ENCODE data around the gene SMYD3.

Gene SMYD3

GRCh38 chr1:246113555-246114095 lies 393.5 kb downstream of the SMYD3 start:
- no peak for DNase-seq (ENCODE audit: low read depth in 2 of 3, low spot score in 1 of 3)

- no peak for DNase-seq (ENCODE audit: low read depth in 2 of 3, low spot score in 1 of 3)
Observed at GRCh38 chr1:246111570-246111969, 395.5 kb downstream of the SMYD3 start.

GRCh38 chr1:246110343-246111219 lies 396.5 kb downstream of the SMYD3 start:
- DNase-seq (ENCODE audit: low read depth in 2 of 3, low spot score in 1 of 3) = no peak

GRCh38 chr1:246108278-246108925 lies 398.7 kb downstream of the SMYD3 start:
- DNase-seq (ENCODE audit: low read depth in 2 of 3, low spot score in 1 of 3) = no peak

- DNase-seq (ENCODE audit: low read depth in 2 of 3, low spot score in 1 of 3) = no peak
Observed at GRCh38 chr1:246107516-246108277, 399.4 kb downstream of the SMYD3 start.

- DNase-seq (ENCODE audit: low read depth in 2 of 3, low spot score in 1 of 3) = no peak
Observed at GRCh38 chr1:246106342-246106763, 400.7 kb downstream of the SMYD3 start.

- no peak for DNase-seq (ENCODE audit: low read depth in 2 of 3, low spot score in 1 of 3)
Observed at GRCh38 chr1:246104927-246105326, 402.2 kb downstream of the SMYD3 start.

- DNase-seq (ENCODE audit: low read depth in 2 of 3, low spot score in 1 of 3) = no peak
Observed at GRCh38 chr1:246099570-246099969, 407.5 kb downstream of the SMYD3 start.

GRCh38 chr1:246096356-246096755 lies 410.7 kb downstream of the SMYD3 start:
- no peak for DNase-seq (ENCODE audit: low read depth in 2 of 3, low spot score in 1 of 3)

- no peak for DNase-seq (ENCODE audit: low read depth in 2 of 3, low spot score in 1 of 3)
Observed at GRCh38 chr1:246095443-246095842, 411.6 kb downstream of the SMYD3 start.

GRCh38 chr1:246093230-246093629 lies 413.8 kb downstream of the SMYD3 start:
- DNase-seq (ENCODE audit: low read depth in 2 of 3, low spot score in 1 of 3) = no peak

GRCh38 chr1:246092136-246092535 lies 414.9 kb downstream of the SMYD3 start:
- no peak for DNase-seq (ENCODE audit: low read depth in 2 of 3, low spot score in 1 of 3)

GRCh38 chr1:246091477-246091876 lies 415.6 kb downstream of the SMYD3 start:
- DNase-seq (ENCODE audit: low read depth in 2 of 3, low spot score in 1 of 3) = no peak

GRCh38 chr1:246086191-246086590 lies 420.9 kb downstream of the SMYD3 start:
- no peak for DNase-seq (ENCODE audit: low read depth in 2 of 3, low spot score in 1 of 3)

- DNase-seq (ENCODE audit: low read depth in 2 of 3, low spot score in 1 of 3) = no peak
Observed at GRCh38 chr1:246083416-246083815, 423.7 kb downstream of the SMYD3 start.

- no peak for DNase-seq (ENCODE audit: low read depth in 2 of 3, low spot score in 1 of 3)
Observed at GRCh38 chr1:246081856-246082668, 425.0 kb downstream of the SMYD3 start.

- DNase-seq (ENCODE audit: low read depth in 2 of 3, low spot score in 1 of 3) = no peak
Observed at GRCh38 chr1:246081138-246081702, 425.9 kb downstream of the SMYD3 start.

GRCh38 chr1:246080031-246080430 lies 427.0 kb downstream of the SMYD3 start:
- DNase-seq (ENCODE audit: low read depth in 2 of 3, low spot score in 1 of 3) = no peak

- DNase-seq (ENCODE audit: low read depth in 2 of 3, low spot score in 1 of 3) = no peak
Observed at GRCh38 chr1:246078888-246079252, 428.2 kb downstream of the SMYD3 start.

- DNase-seq (ENCODE audit: low read depth in 2 of 3, low spot score in 1 of 3) = no peak
Observed at GRCh38 chr1:246078126-246078887, 428.8 kb downstream of the SMYD3 start.
